Caco-2 (cell line): Measurements from ENCODE around the gene WDR1. TPM values are rescaled to one million over a fixed set of nuclear protein-coding genes. Genes with fewer than 3 reads are reported as not detected.
A peak's percentile ranks its signal among the peaks of the same experiment; 100 is the strongest.

Experiments used
- BruUV-seq: library from RNA; stranded (reverse); fragments of 400-500 nt; replicated peaks from 2 replicates; lab custom pipeline; 2021; lab: Mats Ljungman, UMichigan
- CTCF ChIA-PET: fragments of 300-600 bp; sonication (Branson Sonifier 250); formaldehyde crosslinking; loops from one replicate; lab custom pipeline; 2022; ENCODE audit warnings: antibody characterized with exemption; lab: Charles Lee
- POLR2A ChIA-PET: fragments of 300-600 bp; sonication (Branson Sonifier 250); formaldehyde crosslinking; loops from one replicate; lab custom pipeline; 2022; ENCODE audit warnings: antibody characterized with exemption; lab: Charles Lee
- DNase-seq, 2 experiments: peaks; one replicate each; pipeline versions ENCODE4 v3.0.0 to v3.0.0-alpha.2; 2020 to 2022
- H3K27me3 ChIP-seq: replicated peaks from 2 replicates; pipeline ENCODE4 v1.6.0; 2011; ENCODE audit warnings: low read length; ENCODE audit not compliant: control insufficient read depth, insufficient read depth
- H3K36me3 ChIP-seq: 2 replicates; pipeline ENCODE4 v1.5.1; 2011; ENCODE audit warnings: low read length; ENCODE audit not compliant: control insufficient read depth, insufficient read depth
- H3K4me1 ChIP-seq: fragments of 250-450 bp; sonication (Bioruptor Pico); 2 replicates; pipeline ENCODE4 v1.5.1; 2020; ENCODE audit warnings: mild to moderate bottlenecking
- H3K4me3 ChIP-seq: 2 replicates; pipeline ENCODE4 v1.5.1; 2011; ENCODE audit warnings: low read depth, mild to moderate bottlenecking, control low read depth, low read length
- H3K9me3 ChIP-seq: fragments of 250-450 bp; sonication (Bioruptor Pico); 2 replicates; pipeline ENCODE4 v1.5.1; 2020; ENCODE audit warnings: mild to moderate bottlenecking, moderate library complexity
- H3K27ac Mint-ChIP-seq: one replicate; pipeline ENCODE4 v1.8.0; 2022; ENCODE audit warnings: mixed read lengths; ENCODE audit not compliant: unreplicated experiment
- H3K27me3 Mint-ChIP-seq: one replicate; pipeline ENCODE4 v1.8.0; 2022; ENCODE audit warnings: mixed read lengths; ENCODE audit not compliant: insufficient read depth, unreplicated experiment
- H3K36me3 Mint-ChIP-seq: one replicate; pipeline ENCODE4 v1.8.0; 2022; ENCODE audit warnings: mild to moderate bottlenecking, mixed read lengths; ENCODE audit not compliant: insufficient read depth, unreplicated experiment
- H3K4me1 Mint-ChIP-seq: one replicate; pipeline ENCODE4 v1.8.0; 2022; ENCODE audit warnings: low read depth, mixed read lengths; ENCODE audit not compliant: unreplicated experiment
- H3K4me3 Mint-ChIP-seq: one replicate; pipeline ENCODE4 v1.8.0; 2022; ENCODE audit warnings: mild to moderate bottlenecking, moderate library complexity, mixed read lengths; ENCODE audit not compliant: unreplicated experiment
- H3K9me3 Mint-ChIP-seq: one replicate; pipeline ENCODE4 v1.8.0; 2022; ENCODE audit warnings: mixed read lengths; ENCODE audit not compliant: unreplicated experiment
- intact Hi-C: fragments of 100-400 bp; cut with micrococcal nuclease; formaldehyde crosslinking; loops from one replicate; pipeline ENCODE4 v1.10.0; 2022; ENCODE audit not compliant: unreplicated experiment
- total RNA-seq: library from RNA; stranded (reverse); gene quantifications from 2 replicates; pipeline ENCODE4 v1.2.3, GENCODE V29; 2022
- TF ChIP-seq, protein P1 (sequence below), 2 experiments: fragments of 200-600 bp in 1 of 2; IDR thresholded peaks; 1 replicate in 1 of 2; 2 replicates in 1 of 2; pipeline versions ENCODE4 v1.5.1 to v1.8.0; 2011 to 2022; ENCODE audit warnings: antibody characterized with exemption in 1 of 2, control low read depth in 1 of 2, inconsistent platforms in 1 of 2, low read depth in 1 of 2, low read length in 1 of 2, mild to moderate bottlenecking in 1 of 2, moderate library complexity in 1 of 2; ENCODE audit not compliant: insufficient read depth in 1 of 2, severe bottlenecking in 1 of 2, unreplicated experiment in 1 of 2

Gene WDR1
- total RNA-seq, 1 experiment from 2014 or later = 250 TPM

DNA sequence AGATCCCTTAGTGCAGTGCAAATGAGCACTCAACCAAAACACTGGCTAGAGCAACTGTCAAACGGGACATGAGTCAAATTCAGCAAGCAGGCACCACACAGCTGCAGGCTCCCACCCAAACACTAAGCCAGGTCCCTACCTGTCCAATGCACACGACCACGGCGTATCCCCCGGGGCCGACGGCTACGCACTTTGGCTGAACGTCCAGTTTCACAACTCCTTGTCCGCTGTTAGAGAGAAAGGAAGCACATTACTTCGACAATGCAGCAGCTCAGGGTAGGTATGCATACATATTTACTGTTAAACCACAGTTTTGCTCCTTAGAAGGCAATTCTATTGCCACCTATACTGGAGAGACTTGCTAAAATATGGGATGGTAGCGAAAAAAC lies 35.4 kb downstream of the WDR1 start:
- H3K4me3 Mint-ChIP-seq = no peak overlapping the region
- intact Hi-C loops = no loop called here
- no peaks in the 10 kb centered on the region for H3K4me1 ChIP-seq
- no peak overlapping the region for H3K4me3 ChIP-seq
- DNase-seq = peak in 1 of 2 experiments; percentile 3
- no peaks in the 10 kb centered on the region for H3K27me3 Mint-ChIP-seq
- no peaks in the 10 kb centered on the region for H3K27me3 ChIP-seq
- ChIA-PET POLR2A (no interaction called here), CTCF (no interaction called here)
- no peaks in the 10 kb centered on the region for H3K9me3 ChIP-seq
- BruUV-seq = no TSS peak
- no peaks in the 10 kb centered on the region for H3K9me3 Mint-ChIP-seq
- TF ChIP-seq, protein P1, sequence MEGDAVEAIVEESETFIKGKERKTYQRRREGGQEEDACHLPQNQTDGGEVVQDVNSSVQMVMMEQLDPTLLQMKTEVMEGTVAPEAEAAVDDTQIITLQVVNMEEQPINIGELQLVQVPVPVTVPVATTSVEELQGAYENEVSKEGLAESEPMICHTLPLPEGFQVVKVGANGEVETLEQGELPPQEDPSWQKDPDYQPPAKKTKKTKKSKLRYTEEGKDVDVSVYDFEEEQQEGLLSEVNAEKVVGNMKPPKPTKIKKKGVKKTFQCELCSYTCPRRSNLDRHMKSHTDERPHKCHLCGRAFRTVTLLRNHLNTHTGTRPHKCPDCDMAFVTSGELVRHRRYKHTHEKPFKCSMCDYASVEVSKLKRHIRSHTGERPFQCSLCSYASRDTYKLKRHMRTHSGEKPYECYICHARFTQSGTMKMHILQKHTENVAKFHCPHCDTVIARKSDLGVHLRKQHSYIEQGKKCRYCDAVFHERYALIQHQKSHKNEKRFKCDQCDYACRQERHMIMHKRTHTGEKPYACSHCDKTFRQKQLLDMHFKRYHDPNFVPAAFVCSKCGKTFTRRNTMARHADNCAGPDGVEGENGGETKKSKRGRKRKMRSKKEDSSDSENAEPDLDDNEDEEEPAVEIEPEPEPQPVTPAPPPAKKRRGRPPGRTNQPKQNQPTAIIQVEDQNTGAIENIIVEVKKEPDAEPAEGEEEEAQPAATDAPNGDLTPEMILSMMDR (IDR thresholded peaks at IDR 0.05; ENCODE audit: insufficient read depth in 1 of 2, low read depth in 1 of 2, low read length in 1 of 2, severe bottlenecking in 1 of 2, unreplicated experiment in 1 of 2) = no peak
- H3K36me3 ChIP-seq = peaks cover 7% of the 10 kb centered on the region
- H3K27ac Mint-ChIP-seq = no peak overlapping the region
- peaks cover 88% of the 10 kb centered on the region for H3K36me3 Mint-ChIP-seq
- H3K4me1 Mint-ChIP-seq = no peaks in the 10 kb centered on the region

DNA sequence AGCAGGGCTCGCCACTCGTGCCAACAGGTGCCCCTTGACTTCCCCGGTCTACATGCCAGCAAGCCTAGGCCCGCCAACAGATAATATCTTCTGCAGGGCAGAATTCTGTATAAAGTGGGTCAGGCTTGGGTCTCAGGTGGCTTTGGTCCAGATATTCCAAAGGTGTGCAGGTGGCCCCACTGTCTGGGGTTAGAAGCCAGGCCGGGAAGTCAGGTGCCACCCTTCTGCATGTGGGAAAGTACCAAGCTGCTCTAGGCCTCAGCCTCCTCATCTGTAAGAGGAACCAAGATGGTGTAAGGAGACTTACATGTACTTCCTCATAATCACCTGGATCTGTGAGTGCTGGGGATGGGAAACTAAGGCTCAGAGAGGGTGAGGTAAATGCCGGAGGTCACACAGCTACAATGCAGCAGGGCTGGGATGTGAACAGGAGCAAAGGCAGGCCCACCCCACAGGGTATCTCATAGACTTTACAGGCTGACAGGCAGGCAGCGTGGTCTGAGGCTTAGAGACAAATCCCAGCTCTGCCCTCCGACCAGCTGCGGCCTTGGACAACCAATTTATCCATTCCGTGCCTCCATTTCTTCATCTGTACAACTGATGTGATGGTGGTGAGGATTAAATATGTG lies 35.9 kb downstream of the WDR1 start:
- TF ChIP-seq, protein P1 (IDR thresholded peaks at IDR 0.05; ENCODE audit: insufficient read depth in 1 of 2, low read depth in 1 of 2, low read length in 1 of 2, severe bottlenecking in 1 of 2, unreplicated experiment in 1 of 2) = no peak
- H3K9me3 Mint-ChIP-seq = no peaks in the 10 kb centered on the region
- no peak overlapping the region for H3K27ac Mint-ChIP-seq
- no peaks in the 10 kb centered on the region for H3K4me1 Mint-ChIP-seq
- Histone ChIP-seq H3K4me1 (no peaks in the 10 kb centered on the region), H3K36me3 (peaks cover 7% of the 10 kb centered on the region), H3K27me3 (no peaks in the 10 kb centered on the region), H3K4me3 (no peak overlapping the region), H3K9me3 (no peaks in the 10 kb centered on the region)
- H3K36me3 Mint-ChIP-seq = peaks cover 88% of the 10 kb centered on the region
- CTCF ChIA-PET = no interaction called here
- H3K4me3 Mint-ChIP-seq = no peak overlapping the region
- intact Hi-C loops = no loop called here
- no peaks in the 10 kb centered on the region for H3K27me3 Mint-ChIP-seq
- BruUV-seq = no TSS peak
- POLR2A ChIA-PET = no interaction called here
- peak in 1 of 2 experiments; percentile 14 for DNase-seq

DNA sequence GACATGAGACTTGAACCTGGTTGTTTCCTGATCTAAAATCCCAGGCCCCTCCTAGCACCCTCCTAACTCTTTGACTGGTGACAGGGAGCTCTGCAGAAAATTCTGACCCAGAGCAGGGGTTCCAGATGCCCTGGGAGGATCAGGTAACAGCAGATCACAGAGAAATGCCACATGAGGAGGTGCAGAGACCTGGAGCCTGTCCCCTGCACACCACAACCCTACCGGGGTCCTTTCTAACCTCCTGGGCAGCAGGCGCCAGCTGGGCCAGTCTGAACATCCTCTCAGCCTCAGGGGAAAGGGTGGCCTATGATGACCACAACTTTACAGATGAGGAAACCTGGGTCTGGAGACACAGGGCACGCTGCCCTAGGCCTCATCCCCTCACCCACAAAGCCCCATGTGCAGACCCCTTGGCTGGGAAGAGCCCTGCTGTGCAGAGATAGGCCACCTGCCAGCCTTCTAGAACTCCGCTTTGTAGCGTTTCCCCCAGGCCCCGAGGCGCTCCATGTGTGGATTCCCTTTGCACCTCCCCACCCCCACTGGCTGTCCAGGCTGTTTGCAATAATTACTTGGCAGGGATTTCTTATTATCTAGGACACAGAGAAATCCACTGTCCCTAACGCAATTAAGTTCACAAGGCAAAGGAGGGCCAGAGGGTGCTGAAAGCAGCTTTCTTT lies 36.5 kb downstream of the WDR1 start:
- Histone ChIP-seq H3K9me3 (no peaks in the 10 kb centered on the region), H3K27me3 (no peaks in the 10 kb centered on the region), H3K36me3 (peaks cover 7% of the 10 kb centered on the region; the same call in 1 of the 2 replicates), H3K4me1 (no peaks in the 10 kb centered on the region), H3K4me3 (no peak overlapping the region)
- POLR2A ChIA-PET = no interaction called here
- Mint-ChIP-seq H3K27ac (no peak overlapping the region), H3K9me3 (no peaks in the 10 kb centered on the region), H3K27me3 (no peaks in the 10 kb centered on the region), H3K36me3 (peaks cover 84% of the 10 kb centered on the region), H3K4me1 (no peaks in the 10 kb centered on the region), H3K4me3 (no peak overlapping the region)
- DNase-seq = peak in 1 of 2 experiments; percentile 20
- intact Hi-C loops = no loop called here
- CTCF ChIA-PET = no interaction called here
- TF ChIP-seq, protein P1 (IDR thresholded peaks at IDR 0.05; ENCODE audit: insufficient read depth in 1 of 2, low read depth in 1 of 2, low read length in 1 of 2, severe bottlenecking in 1 of 2, unreplicated experiment in 1 of 2) = no peak
- no TSS peak for BruUV-seq
